Ovary (tissue), 9 donors: ENCODE data around the gene TRMT2A. TPM values are rescaled to one million over a fixed set of nuclear protein-coding genes. Genes with fewer than 3 reads are reported as not detected.

ENCODE experiments used
- DNase-seq, 5 donors: peaks; one replicate each; pipeline ENCODE4 v3.0.0-alpha.2; 2019 to 2020
- H3K27ac ChIP-seq, 2 donors: fragments of 200-600 bp; one replicate each; pipeline versions ENCODE4 v1.5.1 to v1.8.0; 2019 to 2022
- H3K27me3 ChIP-seq: fragments of 200-600 bp; one replicate; pipeline ENCODE4 v1.8.0; 2022
- H3K36me3 ChIP-seq: fragments of 200-600 bp; sonication (generic); one replicate; pipeline ENCODE4 v1.5.1; 2019
- H3K4me1 ChIP-seq: one replicate; pipeline ENCODE4 v1.8.1; 2013; ENCODE audit warnings: mild to moderate bottlenecking, moderate library complexity; ENCODE audit not compliant: insufficient read depth
- H3K4me3 ChIP-seq: fragments of 200-600 bp; sonication (generic); one replicate; pipeline ENCODE4 v1.5.1; 2017
- H3K9me3 ChIP-seq, 2 donors: fragments of 200-600 bp in 1 of 2; sonication (generic) in 1 of 2; one replicate each; pipeline versions ENCODE4 v1.5.1 to v1.8.1; 2013 to 2019; ENCODE audit warnings: mild to moderate bottlenecking in 1 of 2, moderate library complexity in 1 of 2
- CTCF ChIP-seq, 3 donors: fragments of 450-650 bp in 2 of 3; fragments of 200-600 bp in 1 of 3; IDR thresholded peaks; one replicate each; pipeline versions ENCODE4 v1.5.1 to v1.8.0; 2016 to 2022; ENCODE audit warnings: antibody characterized with exemption in 3 of 3, mild to moderate bottlenecking in 1 of 3
- EP300 ChIP-seq: sonication (generic); formaldehyde crosslinking; IDR thresholded peaks from one replicate; pipeline ENCODE4 v1.6.1; 2017; ENCODE audit warnings: antibody characterized with exemption
- POLR2A ChIP-seq: fragments of 450-650 bp; IDR thresholded peaks from one replicate; pipeline ENCODE4 v1.6.1; 2017; ENCODE audit warnings: antibody characterized with exemption, mild to moderate bottlenecking, moderate library complexity
- WGBS, 3 donors: extraction: QIAGEN DNeasy Blood & Tissue Kit in 1 of 3; methylation state at CpG; one replicate each; pipeline versions ENCODE4 v1.1.5 to v1.1.7; 2013 to 2017; 5-methylcytosine and 5-hydroxymethylcytosine counted together
- intact Hi-C, 4 donors: fragments of 100-400 bp; cut with DNase I; formaldehyde crosslinking; loops; one replicate each; pipeline versions ENCODE4 v1.11.0 to v1.15.1; 2022 to 2023
- polyA plus RNA-seq, 2 donors: library from polyadenylated mRNA; stranded (reverse); fragments of 200-250 nt in 1 of 2; fragments of 350-450 nt in 1 of 2; fragmentation: Illumina TruSeq in 1 of 2; extraction: RNeasy Lipid Tissue Mini Kit (QIAGEN cat#74804) in 1 of 2; gene quantifications; one replicate each; pipeline ENCODE4 v1.2.3, GENCODE V29; 2013 to 2014
- total RNA-seq, 7 donors: library from RNA; depleted of rRNA in 2 of 7; stranded (reverse); fragments of >200 nt in 2 of 7; fragmentation: NEBNext Ultra II Directional in 3 of 7; extraction: Animal tissue kit (Norgen Biotek cat#: 25700) in 3 of 7; gene quantifications; one replicate each; pipeline versions ENCODE4 v1.1.0 to v1.2.4, GENCODE V29; 2016 to 2023
- donor health status: DM: no; HTN: no; CAD: no; lungs with moderate emphysema.
- donor health status: DM: no; HTN: no; CAD: no.
- donor health status: Bipolar disorder and iron deficiency.
- donor health status: DM: yes; HTN: yes; CAD: no.
- donor health status: DM: no; HTN: no; CAD: no.
- donor health status: DM: yes; HTN: yes; CAD: no.

TRMT2A gene
- total and polyA plus RNA-seq, 9 donors = 2.8 to 59.7 (median 44.6) TPM

- WGBS, 3 donors = 43 to 49% (median 45%) methylated on average over 16 of the region's 16 CpGs
- Histone ChIP-seq H3K9me3 (no peaks in the 10 kb centered on the region), H3K36me3 (no peaks in the 10 kb centered on the region), H3K4me3 (peak overlapping the region; percentile 99), H3K4me1 (peaks cover 15% of the 10 kb centered on the region), H3K27ac (peak overlapping the region in 1 of 2 donors; percentile 58), H3K27me3 (no peaks in the 10 kb centered on the region)
- no peak for TF ChIP-seq CTCF (IDR thresholded peaks at IDR 0.05)
- no peak for TF ChIP-seq POLR2A
- no peak for TF ChIP-seq EP300
- intact Hi-C loops = loop anchor here in 1 of 4 donors (10.0 kb wide), 1 partner anchor 62 kb away; no protein-coding TSS in a partner anchor
- DNase-seq = no peak
Measured at GRCh38 chr22:20132686-20133246, 15.7 kb upstream of the TRMT2A start.

DNA sequence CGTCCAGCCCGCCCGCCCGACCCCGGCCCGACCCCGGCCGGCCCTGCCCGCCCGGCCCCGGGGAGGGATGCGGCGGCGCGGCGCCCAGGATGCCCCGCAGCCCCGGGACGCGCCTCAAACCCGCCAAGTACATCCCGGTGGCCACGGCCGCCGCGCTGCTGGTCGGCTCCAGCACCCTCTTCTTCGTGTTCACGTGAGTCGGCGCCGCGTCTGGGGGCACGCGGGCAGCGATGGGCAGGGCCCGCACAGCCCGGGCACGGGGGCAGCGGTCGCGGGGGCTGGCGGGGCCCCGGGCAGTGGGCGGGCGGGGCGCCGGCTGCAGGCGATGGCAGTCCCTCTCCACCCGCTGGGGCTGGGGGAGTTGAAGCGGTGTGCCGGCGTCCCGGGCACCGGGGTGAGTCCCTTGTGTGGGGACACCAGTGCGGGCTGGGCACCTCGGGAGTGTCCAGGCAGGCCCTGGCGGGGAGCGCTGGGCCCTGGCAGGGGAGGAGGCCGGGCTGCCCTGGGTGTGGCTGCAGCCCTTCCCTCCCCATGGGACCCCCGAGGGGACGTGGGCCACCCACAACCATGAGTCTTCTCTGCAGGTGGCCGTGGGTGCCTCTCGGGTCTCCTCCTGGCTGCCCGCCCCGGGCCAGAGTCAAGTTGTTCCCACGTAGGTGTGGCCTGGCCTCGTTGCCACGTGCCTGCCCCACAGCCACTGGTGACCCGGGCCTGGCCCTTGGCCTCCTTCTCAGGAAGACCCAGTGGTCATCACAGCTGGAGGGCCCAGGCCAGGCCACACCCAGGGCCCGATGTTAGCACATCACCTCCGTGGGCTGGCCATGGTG, 15.0 kb upstream of the TRMT2A start:
- H3K36me3 ChIP-seq = no peaks in the 10 kb centered on the region
- 0% methylated on average over 9 to 72 of the region's 72 CpGs for WGBS, 3 donors
- no peaks in the 10 kb centered on the region for H3K27me3 ChIP-seq
- peaks cover 11% of the 10 kb centered on the region for H3K4me1 ChIP-seq
- peak overlapping the region; percentile 11 to 58 for H3K27ac ChIP-seq
- intact Hi-C loops = loop anchor here in 1 of 4 donors (10.0 kb wide), 1 partner anchor 63 kb away; no protein-coding TSS in a partner anchor
- H3K4me3 ChIP-seq = peak overlapping the region; percentile 99
- DNase-seq = peak in 4 of 5 donors; percentile 50 to 71 (median 62)
- no peaks in the 10 kb centered on the region for H3K9me3 ChIP-seq
- TF ChIP-seq EP300 (no peak), CTCF (IDR thresholded peaks at IDR 0.05) (no peak), POLR2A (no peak)

GRCh38 chr22:20131597-20131858, 14.5 kb upstream of the TRMT2A start, which contains the start of gene ZDHHC8:
Gene ZDHHC8 (plus strand): TSS chr22:20131804. CDS start chr22:20131948, 144 bp downstream.
- Histone ChIP-seq H3K4me1 (peaks cover 7% of the 10 kb centered on the region), H3K27me3 (no peaks in the 10 kb centered on the region), H3K36me3 (no peaks in the 10 kb centered on the region), H3K27ac (peak within 1 kb of the TSS; percentile 85 to 94), H3K4me3 (peak within 1 kb of the TSS; percentile 99), H3K9me3 (no peaks in the 10 kb centered on the region)
- no peak for TF ChIP-seq CTCF (IDR thresholded peaks at IDR 0.05)
- TF ChIP-seq EP300 = no peak
- TF ChIP-seq POLR2A = no peak
- intact Hi-C loops = loop anchor here in 1 of 4 donors (10.0 kb wide), 1 partner anchor 63 kb away; no protein-coding TSS in a partner anchor
- 0 to 1% (median 0%) methylated on average over 2 to 43 of the region's 43 CpGs for WGBS, 3 donors
- DNase-seq = peak in 2 of 5 donors; percentile 47 to 62

GRCh38 chr22:20130731-20131596, 13.9 kb upstream of the TRMT2A start:
- H3K27me3 ChIP-seq = no peaks in the 10 kb centered on the region
- no peaks in the 10 kb centered on the region for H3K9me3 ChIP-seq
- H3K4me3 ChIP-seq = peak overlapping the region; percentile 99
- H3K36me3 ChIP-seq = no peaks in the 10 kb centered on the region
- H3K27ac ChIP-seq = peak overlapping the region; percentile 85 to 94
- H3K4me1 ChIP-seq = peaks cover 7% of the 10 kb centered on the region
- TF ChIP-seq EP300 (no peak), POLR2A (no peak), CTCF (IDR thresholded peaks at IDR 0.05) (no peak)
- intact Hi-C loops = loop anchor here in 1 of 4 donors (10.0 kb wide), 1 partner anchor 64 kb away; no protein-coding TSS in a partner anchor
- WGBS, 3 donors = 2 to 7% (median 2%) methylated on average over 28 to 70 of the region's 70 CpGs
- DNase-seq = peak; percentile 82 to 90 (median 84)
